CD4-positive, alpha-beta T cell treated with Interleukin-15 for 4 hours (primary cell): Measurements from ENCODE around the gene TXNDC15.

Experiments
- DNase-seq: peaks from one replicate; pipeline ENCODE4 v3.0.0-alpha.2; 2020; ENCODE audit warnings: low spot score

Gene TXNDC15

DNA sequence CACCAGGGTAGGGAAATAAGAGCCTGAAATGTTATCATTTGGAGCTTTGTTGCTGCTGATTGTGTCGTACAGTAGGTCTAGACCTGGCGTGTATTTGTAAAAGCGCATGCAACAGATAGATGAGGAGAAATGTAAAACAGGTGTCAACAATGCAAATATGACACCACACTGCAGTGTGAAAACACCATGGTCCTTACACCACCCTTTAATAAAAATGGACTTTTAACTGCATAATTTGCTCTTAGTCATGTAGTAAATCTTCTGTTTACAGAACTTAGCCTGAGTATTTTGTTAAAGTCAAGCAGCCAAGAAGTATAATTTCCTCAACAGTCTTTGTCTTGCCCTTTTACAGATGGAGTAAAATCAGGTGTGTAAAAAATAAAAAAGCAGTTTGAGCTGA is 44.7 kb downstream of the TXNDC15 start:
- no peak for DNase-seq

DNA sequence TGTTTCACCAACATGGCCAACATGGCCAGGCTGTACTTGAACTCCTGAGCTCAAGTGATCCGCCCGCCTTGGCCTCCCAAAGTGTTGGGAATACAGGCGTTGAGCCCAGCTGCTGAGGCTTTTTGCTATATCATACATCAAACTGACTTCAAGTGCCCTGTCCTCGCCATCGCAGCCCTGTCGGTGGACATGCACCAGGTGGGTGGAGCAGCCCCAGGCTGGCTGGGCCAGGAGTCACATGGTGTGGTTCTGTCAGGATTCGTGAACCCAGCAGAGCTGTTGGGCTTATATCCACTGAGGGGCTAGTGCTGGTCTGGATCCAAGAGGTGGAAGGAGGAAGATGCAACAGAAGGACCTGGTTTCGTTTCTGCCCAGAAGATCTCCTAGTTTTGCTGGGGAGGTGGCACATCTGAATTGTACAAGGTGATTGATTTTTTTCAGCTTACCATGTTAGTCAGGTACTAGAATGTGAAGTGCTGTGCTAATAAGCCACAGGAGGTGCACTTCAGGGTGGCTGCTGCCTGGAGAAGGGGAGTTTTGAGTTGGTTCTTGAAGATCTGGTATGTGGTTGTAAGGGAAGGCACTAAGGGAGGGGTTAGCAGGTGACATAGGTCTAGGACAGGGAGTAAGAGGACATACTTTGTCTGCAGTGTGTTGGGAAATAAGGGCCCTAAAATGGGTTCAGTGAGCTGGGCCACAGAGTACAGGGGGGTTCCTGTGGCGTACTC is 46.8 kb downstream of the TXNDC15 start:
- DNase-seq = no peak

DNA sequence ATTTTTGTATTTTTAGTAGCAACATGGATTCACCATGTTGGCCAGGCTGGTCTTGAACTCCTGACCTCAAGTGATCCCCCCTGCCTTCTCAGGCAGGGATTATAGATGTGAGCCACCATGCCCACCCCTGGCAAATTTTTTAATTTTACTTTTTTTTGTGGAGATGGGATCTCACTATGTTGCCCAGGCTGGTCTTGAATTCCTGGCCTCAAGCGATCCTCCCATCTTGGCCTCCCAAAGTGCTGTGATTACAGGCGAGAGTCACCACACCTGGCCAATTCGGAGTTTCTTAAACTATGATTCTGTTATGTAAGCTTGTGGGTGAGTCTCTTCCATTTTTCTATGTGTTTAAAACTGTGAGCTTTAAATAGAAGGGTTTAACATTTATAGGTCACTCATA is 58.3 kb downstream of the TXNDC15 start:
- DNase-seq = no peak

DNA sequence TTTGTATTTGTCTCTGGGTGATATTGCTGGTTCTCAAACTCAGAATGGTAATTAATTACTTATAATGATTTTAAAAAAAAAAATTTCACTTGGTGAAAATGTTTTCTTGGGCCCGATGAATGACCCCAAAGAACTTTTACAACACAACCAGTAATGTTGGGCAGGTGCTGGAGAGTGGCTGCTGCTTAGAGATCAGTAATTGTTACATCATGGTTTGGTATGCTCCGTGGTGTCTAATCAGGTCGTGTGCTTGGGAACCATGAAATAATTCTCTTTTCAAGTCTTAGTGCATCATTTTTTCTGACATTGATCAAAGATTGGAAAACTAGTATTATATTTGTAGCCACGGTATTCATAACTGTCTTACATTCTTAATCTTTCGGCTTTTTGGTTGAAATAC is 60.0 kb downstream of the TXNDC15 start:
- no peak for DNase-seq

DNA sequence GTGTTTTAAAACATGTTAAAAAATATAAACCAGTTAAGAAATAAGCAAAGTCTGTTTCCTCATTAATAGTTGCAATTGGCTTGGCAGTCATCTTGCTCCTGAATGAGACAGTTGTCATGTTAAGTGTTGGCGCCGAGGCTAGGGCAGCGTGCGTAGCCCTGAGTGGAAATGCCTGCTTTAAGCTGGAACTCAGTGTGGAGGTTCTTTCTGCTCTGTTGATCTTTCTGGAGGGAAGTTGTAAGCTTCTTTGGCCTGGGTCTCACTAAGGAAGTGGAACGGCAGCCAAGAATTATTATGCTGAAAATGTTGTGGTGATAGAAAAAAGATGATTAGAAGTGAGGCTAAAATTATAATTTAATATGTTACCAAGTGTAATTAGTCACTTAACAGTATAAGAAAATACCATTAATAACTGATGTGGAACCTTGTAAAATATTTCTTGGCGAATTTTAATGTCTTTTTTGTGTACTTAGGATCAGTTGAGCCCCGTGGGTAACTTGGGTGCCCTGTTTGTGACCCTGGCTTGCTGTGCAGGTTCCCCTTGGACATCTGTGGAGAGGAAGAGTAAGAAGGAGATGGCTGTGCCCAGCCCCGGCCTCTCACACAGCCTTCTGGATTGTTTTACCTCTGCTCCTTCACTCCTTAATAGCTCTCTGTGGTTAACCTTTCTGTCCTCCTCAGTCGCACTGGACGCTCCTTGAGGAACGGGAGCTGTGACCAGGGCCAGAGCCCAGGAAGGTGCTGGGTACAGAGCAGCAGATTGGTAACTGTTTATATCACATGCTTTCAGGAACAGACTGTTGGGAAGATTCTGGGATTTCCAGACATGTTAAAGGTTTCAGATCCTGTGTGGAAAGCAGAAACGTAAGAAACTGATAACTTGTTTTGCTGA is 61.8 kb downstream of the TXNDC15 start:
- DNase-seq = no peak

DNA sequence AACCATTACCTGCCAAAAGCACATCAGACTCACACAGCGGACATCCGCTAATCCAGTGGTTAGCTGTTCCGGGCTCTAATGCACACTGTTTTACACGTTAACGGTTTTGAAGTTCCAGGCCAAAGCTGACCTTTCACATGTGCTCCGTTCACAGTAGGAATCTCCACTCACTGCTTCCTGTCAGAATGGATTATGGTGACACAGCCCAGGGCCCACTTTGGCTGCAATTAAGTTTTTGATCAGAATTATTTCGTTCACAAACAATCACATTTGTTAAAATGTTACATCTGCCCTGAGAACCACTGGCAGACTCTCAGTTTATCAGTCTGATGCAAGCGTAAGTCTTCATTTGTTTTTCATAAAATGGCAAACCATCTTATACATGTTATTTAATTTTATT is 63.4 kb downstream of the TXNDC15 start:
- no peak for DNase-seq

DNA sequence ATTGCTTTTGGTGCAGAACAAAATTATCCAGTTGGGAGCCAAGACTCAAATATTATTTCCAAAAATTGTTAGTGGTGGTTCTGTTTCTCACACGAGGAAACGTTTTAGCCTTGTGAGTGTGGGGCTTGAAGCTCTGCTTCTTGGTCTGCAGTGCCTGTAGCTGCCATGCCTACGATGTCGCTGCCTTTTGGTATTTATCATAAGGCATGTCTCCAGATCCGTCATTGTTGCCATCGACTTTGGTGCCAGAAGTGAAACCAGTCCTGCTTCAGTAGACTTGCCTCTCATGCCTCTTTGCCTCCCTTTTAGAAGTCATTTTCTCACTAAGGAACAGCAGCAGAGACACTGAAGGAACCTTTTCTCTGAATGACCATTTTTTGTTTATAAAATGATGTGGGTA is 63.9 kb downstream of the TXNDC15 start:
- no peak for DNase-seq

DNA sequence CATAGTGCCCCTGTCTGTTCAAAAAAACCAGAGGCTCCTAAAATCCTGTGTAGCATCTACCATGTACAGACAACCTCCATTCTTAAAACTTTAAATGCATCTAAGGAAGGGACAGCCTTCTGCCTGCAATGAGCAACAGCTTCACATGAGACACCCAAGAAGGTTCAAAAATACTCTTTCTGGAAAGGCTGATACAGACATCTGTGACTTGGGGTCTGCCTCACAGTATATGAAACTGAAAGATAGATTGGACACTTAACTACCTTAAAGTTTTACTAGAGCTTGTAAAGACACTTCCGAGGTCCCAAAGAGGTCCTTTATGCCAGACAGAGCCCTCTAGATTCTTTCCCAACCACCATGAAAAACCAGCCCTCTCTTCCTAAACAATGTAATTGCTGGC is 65.3 kb downstream of the TXNDC15 start:
- no peak for DNase-seq

DNA sequence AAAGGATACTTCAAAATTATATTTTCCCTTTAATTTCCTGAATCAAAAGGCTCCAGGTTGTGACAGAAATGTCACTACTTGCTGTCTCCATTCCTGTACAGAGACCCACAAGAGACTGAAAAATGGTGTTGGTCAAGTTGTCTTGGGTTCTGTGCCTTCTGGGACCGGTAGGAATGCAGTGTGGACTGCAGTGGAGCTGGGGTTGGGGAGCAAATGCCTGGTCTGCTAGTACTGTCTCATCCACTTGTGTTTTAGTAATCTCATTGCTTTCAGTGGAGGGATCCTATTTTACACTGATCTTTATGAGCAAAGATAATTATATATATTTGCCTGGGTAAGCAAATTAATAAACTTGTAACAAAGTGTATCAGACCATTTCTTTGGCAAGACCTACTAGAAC is 69.4 kb downstream of the TXNDC15 start:
- DNase-seq = no peak

DNA sequence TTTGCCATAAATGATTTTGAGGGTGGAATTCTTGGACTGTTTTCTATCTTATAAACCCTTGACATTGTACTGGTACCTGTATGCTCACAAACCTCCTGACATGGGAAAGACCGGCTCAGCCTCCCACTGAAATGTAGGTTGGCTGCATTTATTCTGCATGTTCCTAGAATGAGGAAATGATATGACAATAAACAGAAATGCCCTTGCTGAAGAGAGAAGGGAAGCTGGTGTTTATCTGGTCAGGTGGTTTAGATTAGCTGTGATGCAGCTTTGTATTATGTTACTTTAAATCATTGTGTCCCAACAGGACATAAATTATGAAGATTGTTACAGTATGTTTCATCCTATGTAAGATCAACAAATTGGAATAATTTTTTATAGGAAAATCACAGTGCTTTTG is 70.5 kb downstream of the TXNDC15 start:
- DNase-seq = no peak

DNA sequence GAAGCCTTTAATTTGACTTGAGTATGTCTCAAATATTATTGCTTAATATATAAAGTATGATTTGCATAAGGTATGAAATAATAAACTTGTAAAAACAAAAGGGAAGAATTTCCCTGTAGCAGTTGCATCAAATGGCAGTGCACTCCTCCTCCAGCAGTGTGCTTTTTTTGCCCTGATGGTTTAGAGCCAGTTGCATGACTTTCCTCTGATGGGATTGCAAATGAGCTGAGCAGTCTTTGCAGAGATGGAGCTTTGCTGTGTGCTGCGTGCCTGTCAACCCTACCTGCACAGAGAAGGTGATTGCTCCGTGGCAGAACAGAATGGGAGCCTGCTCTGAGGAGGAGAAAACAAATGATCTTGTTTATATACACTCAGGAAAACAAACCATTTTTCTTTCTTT is 70.9 kb downstream of the TXNDC15 start:
- DNase-seq = no peak

DNA sequence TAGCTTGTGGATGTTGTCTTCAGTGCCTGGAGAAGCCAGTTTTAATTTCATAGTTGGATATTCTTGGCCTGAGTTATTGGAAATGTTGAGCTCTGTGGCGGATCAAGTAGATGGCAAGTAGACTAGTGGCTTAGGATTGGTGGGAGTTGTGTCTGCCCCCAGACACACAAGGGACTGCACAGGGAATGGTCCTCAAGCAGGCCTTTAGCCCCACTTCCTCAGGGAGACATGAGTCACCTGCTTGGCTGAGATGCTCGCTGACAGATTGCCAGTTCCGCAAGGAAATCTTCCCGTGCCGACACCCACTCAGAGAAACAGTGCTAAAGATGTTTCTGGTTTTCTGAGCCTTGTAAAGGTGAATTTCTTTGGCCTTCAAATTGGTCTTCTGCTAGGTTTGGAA is 74.7 kb downstream of the TXNDC15 start:
- DNase-seq = no peak

DNA sequence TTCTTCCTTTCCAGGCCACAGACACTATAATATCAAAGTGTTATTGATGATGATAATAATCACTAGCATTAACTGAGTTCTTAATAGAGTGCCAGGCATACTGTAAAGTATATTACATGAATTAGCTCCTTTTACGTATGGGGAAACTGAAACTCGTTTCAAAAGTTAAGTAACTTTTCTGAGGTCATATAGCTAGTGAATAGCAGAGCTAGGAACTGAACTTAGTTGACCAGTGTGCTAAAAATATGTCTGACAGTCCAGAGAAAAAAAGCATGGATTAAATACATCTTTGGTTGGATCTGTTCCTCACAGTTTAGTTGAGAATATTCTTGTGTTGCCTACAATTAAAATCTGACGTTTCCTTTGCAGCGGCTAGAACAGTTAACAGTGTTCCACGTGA is 75.1 kb downstream of the TXNDC15 start:
- DNase-seq = no peak
